Hematopoietic multipotent progenitor cell (in vitro differentiated cells): ENCODE data around the gene NDRG2. TPM values are rescaled to one million over a fixed set of nuclear protein-coding genes. Genes with fewer than 3 reads are reported as not detected.

Experiments used
- DNase-seq, 3 donors: peaks; one replicate each; pipeline ENCODE4 v3.0.0-alpha.2; 2011 to 2015; ENCODE audit warnings: low read depth in 2 of 3, low spot score in 2 of 3
- total RNA-seq: library from RNA; depleted of rRNA; stranded (reverse); fragments of >200 nt; gene quantifications from one replicate; pipeline ENCODE4 v1.2.3, GENCODE V29; 2012

NDRG2 gene
- 21.8 TPM for total RNA-seq

DNA sequence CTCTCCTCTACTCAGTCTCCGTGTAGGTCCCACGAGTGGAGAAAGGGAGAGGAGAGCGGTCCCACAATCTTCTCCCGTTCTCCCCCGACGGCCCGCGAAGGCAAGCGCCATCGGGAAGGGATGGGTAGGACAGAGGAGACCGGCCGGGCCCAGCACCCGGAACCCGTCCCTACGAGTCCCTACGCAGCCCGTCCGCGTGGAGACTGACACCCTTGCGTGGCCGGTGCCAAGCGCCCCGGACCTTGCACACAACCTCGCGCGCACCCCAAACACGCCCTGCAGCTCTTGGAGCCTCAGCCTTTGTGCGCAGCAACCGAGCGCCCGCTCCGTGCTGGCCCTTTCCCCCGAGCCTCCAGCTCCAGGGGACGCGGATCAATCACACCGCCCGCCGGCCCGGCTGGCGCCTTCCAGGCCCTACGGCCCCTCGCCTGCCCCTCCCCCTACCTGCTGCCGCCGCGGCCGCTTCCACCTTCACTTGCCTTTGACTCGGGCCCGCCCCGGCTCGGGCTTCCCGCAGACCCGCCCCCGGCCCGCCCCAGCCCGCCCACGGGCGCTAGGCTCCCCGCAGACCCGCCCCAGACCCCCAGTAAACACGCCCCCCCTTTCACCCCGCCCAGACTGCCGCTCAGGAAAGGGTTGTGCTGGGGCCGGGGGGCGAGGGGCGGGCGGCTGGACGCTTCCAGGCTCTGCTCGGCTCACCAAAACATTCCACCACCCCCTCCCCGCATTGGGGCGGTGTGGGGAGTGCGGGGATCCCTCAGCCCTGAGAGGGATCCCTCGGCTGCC is at the start of gene NDRG2:
Gene NDRG2, minus strand, starts transcription at position 477 of the 786 bp plus-strand sequence. CDS start 1,746 bp downstream, outside the sequence.
- DNase-seq: peak; percentile 52 to 79 (median 76)

DNA sequence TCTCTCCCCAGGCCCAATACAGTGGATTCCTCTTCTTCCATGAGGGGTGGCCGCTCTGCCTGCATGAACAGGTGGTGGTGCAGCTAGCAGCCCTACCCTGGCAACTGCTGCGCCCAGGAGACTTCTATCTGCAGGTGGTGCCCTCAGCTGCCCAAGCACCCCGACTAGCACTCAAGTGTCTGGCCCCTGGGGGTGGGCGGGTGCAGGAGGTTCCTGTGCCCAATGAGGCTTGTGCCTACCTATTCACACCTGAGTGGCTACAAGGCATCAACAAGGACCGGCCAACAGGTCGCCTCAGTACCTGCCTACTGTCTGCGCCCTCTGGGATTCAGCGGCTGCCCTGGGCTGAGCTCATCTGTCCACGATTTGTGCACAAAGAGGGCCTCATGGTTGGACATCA is 49.1 kb upstream of the NDRG2 start:
- no peak for DNase-seq

DNA sequence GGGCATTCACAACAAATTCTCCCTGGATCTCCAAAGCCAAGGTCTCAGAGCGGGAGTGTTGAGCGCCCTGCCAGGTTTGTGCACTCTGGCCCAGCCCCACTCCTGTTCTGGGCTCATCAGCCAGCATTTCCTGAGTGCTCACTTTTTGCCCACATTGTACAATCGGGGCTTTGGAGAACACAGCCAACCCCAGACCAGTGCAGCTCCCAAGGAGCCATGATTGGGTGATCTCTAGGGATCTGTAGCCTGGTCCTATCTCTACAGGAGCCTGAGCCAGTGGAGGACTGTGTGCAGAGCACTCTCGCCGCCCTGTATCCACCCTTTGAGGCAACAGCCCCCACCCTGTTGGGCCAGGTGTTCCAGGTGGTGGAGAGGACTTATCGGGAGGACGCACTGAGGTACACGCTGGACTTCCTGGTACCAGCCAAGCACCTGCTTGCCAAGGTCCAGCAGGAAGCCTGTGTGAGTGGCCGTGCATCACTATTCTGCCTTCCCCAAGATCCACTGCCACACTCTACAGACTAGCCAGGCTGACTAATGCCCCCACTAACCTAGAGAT is 48.0 kb upstream of the NDRG2 start:
- no peak for DNase-seq

DNA sequence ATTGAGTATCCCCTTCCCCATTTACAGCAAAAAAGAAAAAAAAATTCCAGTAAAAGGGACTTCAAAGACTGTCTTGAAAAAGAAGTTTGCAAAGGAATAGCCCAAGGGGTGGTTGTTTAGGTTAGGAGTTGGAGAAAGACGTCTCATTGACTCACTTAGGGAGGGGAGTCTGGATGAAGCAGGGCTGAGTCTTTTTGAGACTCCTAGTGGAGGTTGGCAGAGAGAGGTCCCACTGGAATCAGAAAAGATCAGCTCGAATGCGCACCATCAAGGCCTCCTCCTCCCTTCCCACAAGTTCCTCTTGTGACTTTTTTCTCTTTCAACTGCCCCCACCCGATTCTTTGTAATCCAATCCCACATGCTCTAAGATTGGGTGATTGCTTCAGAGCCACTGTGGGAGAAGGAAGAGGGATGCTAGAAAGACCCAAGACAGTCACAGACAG is 47.2 kb upstream of the NDRG2 start:
- DNase-seq: peak in 1 of 3 donors; percentile 37

DNA sequence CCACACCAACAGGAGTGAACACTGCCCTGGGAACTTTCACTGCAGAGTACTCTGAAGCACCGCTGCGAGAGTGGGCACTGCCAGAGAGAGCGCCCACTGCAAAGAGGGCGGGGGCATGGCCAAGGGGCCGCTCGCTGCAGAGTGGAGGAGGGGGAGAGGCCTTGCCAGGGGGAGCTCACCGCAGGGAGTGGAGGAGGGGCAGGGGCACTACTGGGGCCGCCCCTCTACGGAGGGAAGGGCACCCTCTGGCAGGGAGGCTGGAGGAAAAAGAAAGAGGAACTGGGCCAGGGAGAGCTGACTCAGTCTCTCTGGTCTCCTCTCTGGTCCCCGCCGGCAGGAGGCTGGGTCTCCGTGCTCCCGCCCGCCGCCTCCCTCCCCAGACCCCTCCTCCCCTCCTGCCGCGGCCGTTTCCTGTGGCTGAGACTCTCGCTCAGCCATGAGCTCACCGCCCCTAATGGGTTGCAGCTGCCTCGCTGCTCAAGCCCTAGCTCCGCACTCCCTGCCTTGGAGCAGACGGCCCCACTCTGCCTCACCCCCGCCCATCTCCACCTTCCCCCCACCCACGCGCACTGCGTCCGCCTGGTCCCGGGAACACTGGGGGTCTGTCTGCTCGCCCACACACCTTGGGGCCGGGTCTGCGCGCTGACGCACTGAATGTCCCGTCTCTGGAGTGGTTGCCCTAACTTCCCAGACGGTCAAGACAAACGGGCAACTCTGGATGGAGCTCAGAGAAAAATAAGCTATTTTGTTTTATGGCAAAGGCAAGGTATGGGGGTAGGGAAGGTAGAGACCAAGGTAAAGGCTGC is 46.6 kb upstream of the NDRG2 start:
- peak in 2 of 3 donors; percentile 87 to 90 for DNase-seq

GRCh38 chr14:21070610-21071224 is 45.9 kb upstream of the NDRG2 start:
- DNase-seq: no peak

- DNase-seq: no peak
These were observed 45.3 kb upstream of the NDRG2 start, which contains the start of gene ARHGEF40 for GRCh38 chr14:21070083-21070609. Gene ARHGEF40, plus strand, starts transcription at chr14:21070304. Its CDS starts 93 bp downstream, at chr14:21070397.

DNA sequence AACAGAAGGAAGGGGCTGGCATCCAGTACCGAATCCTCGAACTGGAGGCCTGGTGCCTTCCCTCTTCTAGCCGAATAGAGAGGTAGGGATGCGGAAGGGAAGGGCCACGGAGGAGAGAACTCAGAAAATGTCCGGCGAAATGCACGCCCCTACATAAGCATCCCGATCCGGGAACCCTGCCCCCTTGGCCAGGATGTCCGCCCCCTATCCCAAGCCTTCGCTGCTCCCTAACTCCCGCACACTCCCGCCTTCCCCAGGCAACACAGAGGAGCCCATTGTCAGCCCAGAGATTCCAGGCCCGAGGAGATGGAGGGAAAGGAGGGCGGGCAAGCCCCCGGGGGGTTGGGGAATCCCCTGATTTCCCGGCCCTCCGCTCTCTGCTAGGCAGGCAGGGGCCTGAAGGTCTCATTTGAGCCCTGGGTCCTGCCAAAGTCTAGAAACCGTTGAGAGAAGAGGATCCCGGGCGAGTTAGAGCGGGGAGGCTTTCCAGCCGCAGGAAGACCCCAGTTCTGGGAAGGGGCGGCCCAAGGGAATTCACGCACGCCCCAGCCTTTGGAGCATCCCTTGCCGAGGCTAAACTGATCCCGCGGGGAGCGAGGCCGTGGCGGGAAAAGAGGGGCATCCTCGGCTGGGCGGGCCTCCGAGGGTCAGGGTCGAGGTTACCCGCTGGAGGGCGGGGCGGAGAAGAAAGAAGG is 44.7 kb upstream of the NDRG2 start:
- DNase-seq: no peak

DNA sequence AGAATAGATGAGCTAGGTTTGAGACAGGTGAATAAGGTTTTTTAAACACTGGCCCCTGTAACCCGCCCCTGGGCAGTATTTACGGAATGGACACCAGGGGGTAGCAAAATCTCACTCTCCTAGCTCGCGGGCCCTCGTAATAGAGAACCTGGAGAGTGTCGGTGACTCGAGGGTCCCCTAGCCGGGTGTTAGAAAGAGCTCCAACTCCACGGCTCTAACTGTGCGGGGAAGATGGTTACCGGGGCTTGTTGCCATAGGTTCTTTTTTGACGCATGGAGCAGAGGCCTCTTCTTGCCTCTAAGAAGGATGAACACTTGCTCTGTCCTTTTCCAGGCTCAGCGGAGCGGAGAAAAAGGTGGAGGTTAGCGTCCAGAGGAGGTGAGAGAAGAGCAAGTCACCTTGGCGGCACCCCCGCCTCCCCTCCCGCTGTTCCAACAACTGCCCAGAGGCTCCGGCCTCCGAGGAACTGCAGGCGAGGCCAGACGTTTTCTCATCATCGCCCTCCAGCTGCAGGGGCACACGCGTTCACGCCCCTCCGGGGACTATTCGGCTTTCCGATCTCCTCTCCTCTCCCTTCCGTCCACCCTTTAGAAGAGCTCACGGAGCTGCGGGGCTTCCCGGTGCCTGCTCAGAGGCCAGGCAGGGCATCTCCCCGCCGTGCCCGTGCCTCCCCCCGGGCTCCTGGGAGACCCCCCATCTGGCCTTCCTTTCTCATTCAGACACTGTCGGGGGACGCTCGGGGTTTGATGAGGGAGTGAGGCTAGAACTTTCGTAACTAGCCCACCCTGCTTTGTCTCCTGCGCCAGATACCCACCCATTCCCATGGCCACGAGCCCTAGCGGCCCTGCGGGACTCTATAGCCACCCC is 43.9 kb upstream of the NDRG2 start:
- DNase-seq: peak in 2 of 3 donors; percentile 77 to 88

GRCh38 chr14:21066882-21067502 is 42.1 kb upstream of the NDRG2 start:
- peak in 1 of 3 donors; percentile 39 for DNase-seq

DNA sequence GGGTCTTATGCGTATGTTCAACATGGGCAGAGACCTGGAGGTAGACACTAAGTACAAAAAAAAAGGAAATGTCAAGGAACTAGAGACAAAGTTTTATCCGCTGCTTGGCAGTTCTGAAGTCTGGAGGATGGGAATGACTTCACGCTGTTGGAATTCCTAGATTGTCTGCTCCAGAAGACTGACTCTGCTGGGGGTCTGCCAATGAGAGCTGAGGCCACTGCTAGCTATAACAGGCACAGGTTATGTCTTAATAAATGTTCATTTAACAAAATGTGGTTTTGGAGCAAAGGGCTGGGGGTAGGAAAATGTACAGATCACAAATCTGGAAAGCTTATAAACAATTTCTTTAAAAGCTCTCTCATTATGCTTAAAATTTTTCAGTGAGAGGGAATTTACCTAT is 38.6 kb upstream of the NDRG2 start:
- no peak for DNase-seq

DNA sequence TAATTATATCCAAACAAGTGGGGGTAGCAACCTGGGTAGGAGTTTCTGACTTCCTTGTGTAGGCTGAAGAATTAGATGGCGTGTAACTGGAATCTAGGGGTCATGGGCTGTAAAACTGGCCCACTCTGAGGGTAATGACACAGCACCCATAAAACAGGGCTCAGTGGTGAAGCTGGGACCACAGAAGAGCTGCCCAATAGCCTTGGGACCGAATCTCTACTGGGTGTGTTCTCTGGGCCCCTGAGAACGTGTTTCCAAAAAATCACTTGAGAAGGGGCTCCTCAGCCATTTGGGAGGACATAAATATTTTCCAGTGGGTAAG is 36.4 kb upstream of the NDRG2 start:
- DNase-seq: no peak

GRCh38 chr14:21060614-21061346 is 35.9 kb upstream of the NDRG2 start:
- no peak for DNase-seq

GRCh38 chr14:21059842-21060613 is 35.2 kb upstream of the NDRG2 start:
- no peak for DNase-seq

GRCh38 chr14:21058903-21059302 is 34.0 kb upstream of the NDRG2 start:
- DNase-seq: no peak

DNA sequence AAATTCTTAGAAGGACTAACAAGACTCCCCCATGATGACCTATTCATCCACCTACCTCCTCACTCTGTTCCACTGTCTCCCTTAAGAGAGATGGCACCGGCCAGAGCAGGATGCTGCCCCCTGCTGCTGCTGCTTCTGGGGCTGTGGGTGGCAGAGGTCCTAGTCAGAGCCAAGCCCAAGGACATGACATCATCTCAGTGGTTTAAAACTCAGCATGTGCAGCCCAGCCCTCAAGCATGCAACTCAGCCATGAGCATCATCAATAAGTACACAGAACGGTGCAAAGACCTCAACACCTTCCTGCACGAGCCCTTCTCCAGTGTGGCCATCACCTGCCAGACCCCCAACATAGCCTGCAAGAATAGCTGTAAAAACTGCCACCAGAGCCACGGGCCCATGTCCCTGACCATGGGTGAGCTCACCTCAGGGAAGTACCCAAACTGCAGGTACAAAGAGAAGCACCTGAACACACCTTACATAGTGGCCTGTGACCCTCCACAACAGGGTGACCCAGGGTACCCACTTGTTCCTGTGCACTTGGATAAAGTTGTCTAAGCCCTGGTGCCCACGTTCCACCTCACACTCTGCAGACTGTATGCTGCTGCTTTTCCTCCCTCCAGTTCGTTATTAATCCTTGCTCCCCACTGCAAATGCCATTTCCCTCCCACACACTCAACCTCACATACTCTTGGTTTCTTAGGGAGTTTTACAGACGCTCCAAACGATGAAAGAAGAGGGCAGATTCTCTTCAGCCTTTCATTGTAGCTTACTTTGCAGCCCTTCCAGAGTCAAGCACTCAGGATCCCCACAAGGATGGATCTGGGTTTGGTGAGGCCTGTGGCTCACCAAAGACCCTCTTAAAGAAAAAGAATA is 33.2 kb upstream of the NDRG2 start, which contains the start of gene RNASE8:
Gene RNASE8, plus strand, starts transcription at position 20 of the 873 bp plus-strand sequence. Its CDS starts 71 bp downstream, at position 91.
- DNase-seq: peak in 1 of 3 donors; percentile 31
